ENCODE results near the gene TKT.

GRCh38 chr3:53295410-53295809, 39.6 kb upstream of the TKT start:
- TF ChIP-seq CTCF (IDR thresholded peaks at IDR 0.05 in 4 of 5, conservative IDR thresholded peaks at IDR 0.05 in 1 of 5) (no peak), POLR2A (IDR thresholded peaks at IDR 0.05) (no peak)
